Upper lobe of right lung (tissue), 1 donor: ENCODE measurements around the gene DNAJC15. TPM values are rescaled to one million over a fixed set of nuclear protein-coding genes. Genes with fewer than 3 reads are reported as not detected.

ENCODE experiments used
- ATAC-seq: fragments of 200-7000 bp; cut with Tn5 transposase; one replicate; pipeline ENCODE4 v1.9.1; 2020; ENCODE audit warnings: mild to moderate bottlenecking, moderate library complexity
- DNase-seq: peaks from one replicate; pipeline ENCODE4 v3.0.0-alpha.2; 2020
- H3K27ac ChIP-seq: fragments of 200-600 bp; one replicate; pipeline ENCODE4 v1.8.0; 2022
- H3K27me3 ChIP-seq: fragments of 200-600 bp; one replicate; pipeline ENCODE4 v1.8.0; 2022; ENCODE audit warnings: mild to moderate bottlenecking
- H3K36me3 ChIP-seq: fragments of 200-600 bp; one replicate; pipeline ENCODE4 v1.8.0; 2022
- H3K4me1 ChIP-seq: fragments of 200-600 bp; one replicate; pipeline ENCODE4 v1.8.0; 2022
- H3K4me3 ChIP-seq: fragments of 200-600 bp; one replicate; pipeline ENCODE4 v1.8.0; 2022; ENCODE audit warnings: mild to moderate bottlenecking
- H3K9me3 ChIP-seq: fragments of 200-600 bp; one replicate; pipeline ENCODE4 v1.8.0; 2022
- intact Hi-C: fragments of 100-400 bp; cut with DNase I; formaldehyde crosslinking; loops from one replicate; pipeline ENCODE4 v1.11.0; 2022
- total RNA-seq: library from RNA; stranded (reverse); fragmentation: NEBNext Ultra II Directional; extraction: Animal tissue kit (Norgen Biotek cat#: 25700); gene quantifications from one replicate; pipeline ENCODE4 v1.2.1, GENCODE V29; 2021
- TF ChIP-seq, protein P1 (sequence below): fragments of 200-600 bp; IDR thresholded peaks from one replicate; pipeline ENCODE4 v1.8.0; 2022; ENCODE audit warnings: antibody characterized with exemption
- donor health status: DM: no; HTN: yes; CAD: no; lungs with severe emphysema.

Gene DNAJC15
- total RNA-seq, 1 donor from 2014 or later: 15.1 TPM

DNA sequence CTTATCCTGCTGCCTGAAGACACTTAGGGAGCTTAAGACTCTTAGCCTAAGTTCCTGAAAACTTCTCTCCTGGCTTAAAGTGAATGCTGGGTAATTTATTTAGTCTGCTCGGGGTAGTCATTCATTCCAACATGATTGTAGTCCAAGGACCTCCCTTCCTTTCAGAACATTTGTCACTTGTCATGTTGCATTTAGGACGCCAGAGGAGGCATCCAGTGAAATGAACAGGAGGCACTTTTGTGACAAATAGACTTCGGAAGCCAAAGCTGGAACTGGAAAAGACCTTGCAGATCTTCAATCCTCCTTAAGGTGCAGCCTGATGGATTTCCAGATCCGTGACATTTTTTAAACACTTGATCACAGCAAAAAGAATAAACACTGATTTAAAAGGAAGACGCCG lies 95.1 kb downstream of the DNAJC15 start:
- Histone ChIP-seq H3K27ac (no peak overlapping the region), H3K4me1 (no peaks in the 10 kb centered on the region), H3K9me3 (no peaks in the 10 kb centered on the region), H3K36me3 (no peaks in the 10 kb centered on the region), H3K27me3 (no peaks in the 10 kb centered on the region), H3K4me3 (no peak overlapping the region)
- intact Hi-C loops: no loop called here
- TF ChIP-seq, protein P1, sequence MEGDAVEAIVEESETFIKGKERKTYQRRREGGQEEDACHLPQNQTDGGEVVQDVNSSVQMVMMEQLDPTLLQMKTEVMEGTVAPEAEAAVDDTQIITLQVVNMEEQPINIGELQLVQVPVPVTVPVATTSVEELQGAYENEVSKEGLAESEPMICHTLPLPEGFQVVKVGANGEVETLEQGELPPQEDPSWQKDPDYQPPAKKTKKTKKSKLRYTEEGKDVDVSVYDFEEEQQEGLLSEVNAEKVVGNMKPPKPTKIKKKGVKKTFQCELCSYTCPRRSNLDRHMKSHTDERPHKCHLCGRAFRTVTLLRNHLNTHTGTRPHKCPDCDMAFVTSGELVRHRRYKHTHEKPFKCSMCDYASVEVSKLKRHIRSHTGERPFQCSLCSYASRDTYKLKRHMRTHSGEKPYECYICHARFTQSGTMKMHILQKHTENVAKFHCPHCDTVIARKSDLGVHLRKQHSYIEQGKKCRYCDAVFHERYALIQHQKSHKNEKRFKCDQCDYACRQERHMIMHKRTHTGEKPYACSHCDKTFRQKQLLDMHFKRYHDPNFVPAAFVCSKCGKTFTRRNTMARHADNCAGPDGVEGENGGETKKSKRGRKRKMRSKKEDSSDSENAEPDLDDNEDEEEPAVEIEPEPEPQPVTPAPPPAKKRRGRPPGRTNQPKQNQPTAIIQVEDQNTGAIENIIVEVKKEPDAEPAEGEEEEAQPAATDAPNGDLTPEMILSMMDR: no peak
- ATAC-seq (no peak), DNase-seq (no peak)

DNA sequence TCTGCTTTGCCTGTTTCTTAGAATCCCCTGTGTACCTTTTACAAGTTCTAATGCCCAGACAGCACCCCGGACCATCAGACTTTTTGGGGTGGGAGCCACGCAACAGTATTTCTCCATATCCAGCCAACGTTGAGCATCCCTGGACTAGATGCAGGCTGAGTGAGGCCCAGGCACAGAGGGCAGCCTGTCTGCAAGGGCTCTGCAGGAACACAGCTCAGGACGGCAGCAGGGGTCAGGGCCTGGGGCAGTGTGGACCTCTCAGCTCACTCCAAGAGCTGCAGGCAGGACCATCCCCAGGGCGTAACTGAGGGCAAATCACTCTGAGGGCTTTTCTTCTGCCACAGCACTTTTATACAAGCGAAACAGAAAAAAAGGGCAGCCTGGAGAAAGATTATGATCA lies 95.8 kb downstream of the DNAJC15 start:
- no peaks in the 10 kb centered on the region for H3K36me3 ChIP-seq
- intact Hi-C loops: no loop called here
- no peak for DNase-seq
- no peaks in the 10 kb centered on the region for H3K4me1 ChIP-seq
- no peak overlapping the region for H3K4me3 ChIP-seq
- no peak overlapping the region for H3K27ac ChIP-seq
- H3K9me3 ChIP-seq: no peaks in the 10 kb centered on the region
- no peak for ATAC-seq
- TF ChIP-seq, protein P1: no peak
- no peaks in the 10 kb centered on the region for H3K27me3 ChIP-seq

DNA sequence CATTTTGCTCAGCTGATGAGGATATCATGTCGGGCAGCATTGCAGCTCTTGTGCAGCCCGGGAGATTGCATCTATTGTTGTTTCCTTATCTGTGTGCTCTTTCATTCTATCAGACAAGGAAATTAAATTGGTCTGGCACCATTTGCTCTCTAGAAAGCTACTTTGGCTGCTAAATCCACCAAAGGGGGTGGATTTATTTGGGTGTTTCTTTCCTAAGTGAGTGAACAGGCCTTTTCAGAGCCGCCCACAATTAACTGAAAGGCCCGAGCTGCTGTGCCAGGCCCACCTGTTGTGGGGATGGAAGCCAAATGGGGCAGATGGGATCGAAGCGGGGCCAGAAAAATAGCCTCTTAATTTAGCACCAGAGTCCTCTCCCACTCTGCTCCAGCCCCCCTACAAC lies 99.4 kb downstream of the DNAJC15 start:
- no peak overlapping the region for H3K27ac ChIP-seq
- no peaks in the 10 kb centered on the region for H3K4me1 ChIP-seq
- no peaks in the 10 kb centered on the region for H3K9me3 ChIP-seq
- DNase-seq: no peak
- no peak overlapping the region for H3K4me3 ChIP-seq
- ATAC-seq: no peak
- H3K27me3 ChIP-seq: no peaks in the 10 kb centered on the region
- TF ChIP-seq, protein P1: no peak
- no peaks in the 10 kb centered on the region for H3K36me3 ChIP-seq
- intact Hi-C loops: no loop called here

DNA sequence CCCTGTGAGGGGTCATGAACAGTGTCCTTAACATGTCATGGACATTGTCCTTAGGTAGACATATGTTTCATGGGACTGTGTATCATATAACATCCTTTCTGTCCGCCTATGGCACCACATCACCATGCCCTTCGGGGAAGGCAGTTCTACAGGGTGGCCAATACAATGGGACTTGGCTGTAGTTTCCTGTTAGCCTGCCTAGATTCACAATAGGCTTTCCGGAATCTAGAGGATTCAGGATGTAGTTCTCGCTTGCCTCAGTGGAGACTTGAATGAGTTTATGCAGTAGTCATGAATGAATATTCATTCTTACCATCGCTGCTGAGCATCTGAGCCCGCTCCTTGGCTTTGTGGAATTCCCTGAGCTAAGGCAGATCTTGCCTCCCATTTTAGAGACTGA lies 100.5 kb downstream of the DNAJC15 start:
- Histone ChIP-seq H3K4me1 (no peaks in the 10 kb centered on the region), H3K9me3 (no peaks in the 10 kb centered on the region), H3K4me3 (no peak overlapping the region), H3K27ac (no peak overlapping the region), H3K27me3 (peaks cover 5% of the 10 kb centered on the region), H3K36me3 (no peaks in the 10 kb centered on the region)
- DNase-seq (no peak), ATAC-seq (no peak)
- TF ChIP-seq, protein P1: no peak
- intact Hi-C loops: no loop called here

DNA sequence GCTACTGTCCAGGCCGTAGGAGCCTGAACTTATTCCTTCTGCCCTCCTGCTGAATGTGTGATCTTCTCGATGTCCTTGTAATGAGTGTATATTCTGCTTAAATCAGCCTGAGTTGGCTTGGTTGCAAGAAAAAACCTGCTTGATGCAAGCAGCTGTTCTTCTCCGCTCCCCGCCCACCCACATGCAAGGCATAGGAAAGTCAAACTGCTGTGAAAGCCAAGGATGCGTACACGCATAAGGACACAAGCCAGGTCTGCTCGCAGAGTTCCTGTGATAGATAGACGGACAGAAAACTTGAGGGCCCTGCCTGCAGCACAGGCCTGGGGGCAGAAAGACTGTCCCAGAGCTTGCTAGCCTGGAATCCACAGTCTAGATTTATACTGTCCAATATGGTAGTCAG lies 101.1 kb downstream of the DNAJC15 start:
- DNase-seq (no peak), ATAC-seq (no peak)
- Histone ChIP-seq H3K27me3 (peaks cover 6% of the 10 kb centered on the region), H3K4me1 (no peaks in the 10 kb centered on the region), H3K9me3 (no peaks in the 10 kb centered on the region), H3K27ac (no peak overlapping the region), H3K4me3 (no peak overlapping the region), H3K36me3 (no peaks in the 10 kb centered on the region)
- intact Hi-C loops: no loop called here
- TF ChIP-seq, protein P1: no peak

DNA sequence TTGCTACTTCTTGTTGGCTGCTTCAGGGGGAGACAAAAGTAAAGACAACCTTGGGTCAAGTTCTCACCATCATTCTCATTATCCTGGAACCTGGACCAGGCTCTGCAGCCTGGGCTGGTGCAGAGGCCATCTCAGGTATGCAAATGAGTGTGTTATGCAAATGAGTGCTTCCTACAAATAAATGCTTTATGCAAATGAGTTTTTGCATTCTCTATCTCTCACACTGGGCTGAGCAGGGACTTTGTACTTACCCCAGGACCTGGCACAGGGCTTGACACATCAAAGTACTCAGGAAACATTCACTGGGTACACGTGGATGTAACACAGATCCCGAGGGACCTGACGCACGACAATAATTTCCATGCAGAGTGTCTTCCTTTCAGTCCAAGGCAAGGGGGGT lies 103.0 kb downstream of the DNAJC15 start:
- ATAC-seq (no peak), DNase-seq (no peak)
- H3K36me3 ChIP-seq: no peaks in the 10 kb centered on the region
- H3K4me1 ChIP-seq: no peaks in the 10 kb centered on the region
- no peak overlapping the region for H3K27ac ChIP-seq
- TF ChIP-seq, protein P1: no peak
- peaks cover 6% of the 10 kb centered on the region for H3K27me3 ChIP-seq
- H3K9me3 ChIP-seq: no peaks in the 10 kb centered on the region
- no peak overlapping the region for H3K4me3 ChIP-seq
- intact Hi-C loops: no loop called here
